ENCODE measurements around the gene DENND6B.

DNA sequence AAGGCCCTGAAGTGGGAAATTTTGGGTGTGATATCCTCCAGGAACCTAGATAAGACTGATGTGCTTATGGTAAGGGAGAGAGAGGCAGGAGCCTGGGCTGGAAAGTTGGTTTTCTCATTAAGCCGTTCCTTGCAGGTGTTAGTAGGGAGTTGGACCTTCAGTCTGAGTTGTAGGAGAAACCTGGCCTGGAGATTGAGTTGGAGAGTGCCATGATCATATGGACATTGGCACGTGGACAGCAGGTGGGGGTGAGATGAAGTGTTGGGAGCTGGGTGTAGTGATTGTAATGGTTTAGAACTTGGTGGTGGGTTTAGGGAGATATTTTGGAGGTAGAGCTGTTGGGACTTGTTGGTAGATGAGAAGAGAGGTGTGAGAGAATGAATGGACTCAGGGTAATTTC is 21.2 kb upstream of the DENND6B start:
- TF ChIP-seq, protein P1, sequence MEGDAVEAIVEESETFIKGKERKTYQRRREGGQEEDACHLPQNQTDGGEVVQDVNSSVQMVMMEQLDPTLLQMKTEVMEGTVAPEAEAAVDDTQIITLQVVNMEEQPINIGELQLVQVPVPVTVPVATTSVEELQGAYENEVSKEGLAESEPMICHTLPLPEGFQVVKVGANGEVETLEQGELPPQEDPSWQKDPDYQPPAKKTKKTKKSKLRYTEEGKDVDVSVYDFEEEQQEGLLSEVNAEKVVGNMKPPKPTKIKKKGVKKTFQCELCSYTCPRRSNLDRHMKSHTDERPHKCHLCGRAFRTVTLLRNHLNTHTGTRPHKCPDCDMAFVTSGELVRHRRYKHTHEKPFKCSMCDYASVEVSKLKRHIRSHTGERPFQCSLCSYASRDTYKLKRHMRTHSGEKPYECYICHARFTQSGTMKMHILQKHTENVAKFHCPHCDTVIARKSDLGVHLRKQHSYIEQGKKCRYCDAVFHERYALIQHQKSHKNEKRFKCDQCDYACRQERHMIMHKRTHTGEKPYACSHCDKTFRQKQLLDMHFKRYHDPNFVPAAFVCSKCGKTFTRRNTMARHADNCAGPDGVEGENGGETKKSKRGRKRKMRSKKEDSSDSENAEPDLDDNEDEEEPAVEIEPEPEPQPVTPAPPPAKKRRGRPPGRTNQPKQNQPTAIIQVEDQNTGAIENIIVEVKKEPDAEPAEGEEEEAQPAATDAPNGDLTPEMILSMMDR (IDR thresholded peaks at IDR 0.05): no peak
- no peak for TF ChIP-seq POLR2A (IDR thresholded peaks at IDR 0.05)

Data from body of pancreas (tissue), 4 donors.